GM18868 (cell line): ENCODE results near the gene SSR1.
"Not testable (repeated sequence)": the region's sequence is repeated elsewhere in the genome, so short reads cannot be mapped to it uniquely, and the experiment has no call there.

Source experiments
- ATAC-seq: cut with Tn5 transposase; IDR thresholded peaks from one replicate; pipeline ENCODE4 v1.9.1; 2021; ENCODE audit warnings: mild to moderate bottlenecking, moderate library complexity; ENCODE audit not compliant: unreplicated experiment

The SSR1 gene

GRCh38 chr6:7319406-7319805 lies 6.4 kb upstream of the SSR1 start:
- ATAC-seq = not testable (repeated sequence)

- ATAC-seq = no peak
Measured at GRCh38 chr6:7317538-7317937, 4.5 kb upstream of the SSR1 start.

DNA sequence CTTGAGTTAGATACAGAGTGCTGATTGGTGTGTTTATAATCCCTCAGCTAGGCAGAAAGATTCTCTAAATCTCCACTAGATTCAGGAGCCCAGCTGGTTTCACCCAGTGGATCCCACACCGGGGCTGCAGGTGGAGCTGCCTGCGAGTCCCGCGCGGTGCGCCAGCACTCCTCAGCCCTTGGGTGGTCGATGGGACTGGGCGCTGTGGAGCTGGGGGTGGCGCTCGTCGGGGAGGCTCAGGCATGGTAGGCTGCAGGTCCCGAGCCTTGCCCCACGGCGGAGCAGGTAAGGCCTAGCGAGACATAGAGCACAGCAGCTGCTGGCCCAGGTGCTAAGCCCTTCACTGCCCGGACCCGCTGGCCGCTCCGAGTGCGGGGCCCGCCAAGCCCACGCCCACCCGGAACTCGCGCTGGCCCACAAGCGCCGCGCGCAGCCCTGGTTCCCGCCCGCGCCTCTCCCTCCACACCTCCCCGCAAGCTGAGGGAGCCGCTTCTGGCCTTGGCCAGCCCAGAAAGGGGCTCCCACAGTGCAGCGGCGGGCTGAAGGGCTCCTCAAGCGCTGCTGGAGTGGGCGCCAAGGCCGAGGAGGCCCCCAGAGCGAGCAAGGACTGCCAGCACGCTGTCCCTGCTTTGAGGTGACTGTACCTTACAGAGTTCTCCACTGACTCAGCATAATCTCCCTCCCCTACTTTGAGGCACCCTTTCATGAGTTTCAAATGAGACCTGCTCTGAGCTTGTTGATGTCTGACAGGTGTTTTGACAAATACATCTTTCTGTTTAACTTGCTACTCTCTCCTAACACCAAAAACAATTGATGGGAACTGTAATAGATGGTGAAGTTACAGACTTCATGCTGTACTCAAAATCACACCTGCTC lies 3.9 kb upstream of the SSR1 start:
- no peak for ATAC-seq

- no peak for ATAC-seq
Measured at GRCh38 chr6:7315948-7316365, 3.0 kb upstream of the SSR1 start.

DNA sequence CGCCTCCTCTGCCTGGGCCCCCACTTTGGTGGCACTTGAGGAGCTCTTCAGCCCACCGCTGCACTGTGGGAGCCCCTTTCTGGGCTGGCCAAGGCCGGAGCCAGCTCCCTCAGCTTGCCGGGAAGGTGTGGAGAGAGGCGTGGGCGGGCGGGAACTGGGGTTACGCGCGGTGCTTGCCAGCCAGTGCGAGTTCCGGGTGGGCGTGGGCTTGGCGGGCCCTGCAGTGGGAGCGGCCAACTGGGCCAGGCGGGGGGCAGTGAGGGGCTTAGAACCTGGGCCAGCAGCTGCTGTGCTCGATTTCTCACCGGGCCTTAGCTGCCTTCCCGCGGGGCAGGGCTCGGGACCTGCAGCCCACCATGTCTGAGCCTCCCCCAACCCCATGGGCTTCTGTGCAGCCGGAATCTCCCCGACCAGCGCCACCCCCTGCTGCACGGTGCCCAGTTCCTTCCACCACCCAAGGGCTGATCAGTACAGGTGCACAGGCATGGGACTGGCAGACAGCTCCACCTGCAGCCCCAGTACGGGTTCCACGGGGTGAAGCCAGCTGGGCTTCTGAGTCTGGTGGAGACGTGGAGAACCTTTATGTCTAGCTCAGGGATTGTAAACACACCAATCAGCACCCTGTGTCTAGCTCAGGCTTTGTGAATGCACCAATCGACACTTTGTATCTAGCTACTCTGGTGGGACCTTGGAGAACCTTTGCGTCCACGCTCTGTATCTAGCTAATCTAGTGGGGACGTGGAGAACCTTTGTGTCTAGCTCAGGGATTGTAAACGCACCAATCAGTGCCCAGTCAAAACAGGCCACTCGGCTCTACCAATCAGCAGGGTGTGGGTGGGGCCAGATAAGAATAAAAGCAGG lies 2.3 kb upstream of the SSR1 start:
- ATAC-seq = not testable (repeated sequence)

GRCh38 chr6:7314414-7314813 lies 1.4 kb upstream of the SSR1 start:
- no peak for ATAC-seq

- ATAC-seq = no peak
Measured at GRCh38 chr6:7313505-7314165, 636 bp upstream of the SSR1 start.

- no peak for ATAC-seq
Measured at GRCh38 chr6:7311917-7312615, 933 bp downstream of the SSR1 start.

- no peak for ATAC-seq
Measured at GRCh38 chr6:7311176-7311575, 1.8 kb downstream of the SSR1 start.

DNA sequence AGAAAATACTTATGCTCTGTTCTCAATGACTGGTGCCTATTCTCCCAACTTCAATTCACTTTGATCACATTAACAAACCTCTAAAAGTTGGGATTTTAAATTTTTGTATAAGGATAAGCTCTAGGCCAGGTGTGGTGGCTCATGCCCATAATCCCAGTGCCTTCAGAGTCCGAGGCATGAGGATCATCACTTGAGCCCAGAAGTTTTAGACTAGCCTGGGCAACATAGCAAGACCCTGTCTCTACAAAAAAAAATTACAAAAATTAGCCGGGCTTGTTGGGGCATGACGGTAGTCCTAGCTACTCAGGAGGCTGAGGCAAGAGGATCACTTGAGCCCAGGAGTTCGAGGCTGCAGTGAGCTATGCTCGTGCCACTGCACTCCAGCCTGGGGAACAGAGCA lies 3.9 kb downstream of the SSR1 start:
- no peak for ATAC-seq

DNA sequence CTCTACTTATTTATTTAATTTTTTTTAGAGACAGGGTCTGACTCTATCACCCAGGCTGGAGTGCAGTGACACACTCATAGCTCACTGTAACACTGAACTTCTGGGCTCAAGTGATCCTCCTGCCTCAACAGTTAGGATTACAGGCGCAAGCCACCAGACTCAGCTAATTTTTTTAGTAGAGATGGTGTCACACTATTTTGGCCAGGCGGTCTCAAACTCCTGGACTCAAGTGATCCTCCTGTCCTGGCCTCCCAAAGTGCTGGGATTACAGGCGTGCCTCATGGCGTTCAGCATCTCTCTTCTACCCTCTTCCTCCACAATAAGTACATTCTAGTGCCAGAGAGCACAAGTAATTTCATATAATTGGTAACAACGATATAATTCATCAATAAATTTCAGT lies 5.5 kb downstream of the SSR1 start:
- ATAC-seq = no peak

DNA sequence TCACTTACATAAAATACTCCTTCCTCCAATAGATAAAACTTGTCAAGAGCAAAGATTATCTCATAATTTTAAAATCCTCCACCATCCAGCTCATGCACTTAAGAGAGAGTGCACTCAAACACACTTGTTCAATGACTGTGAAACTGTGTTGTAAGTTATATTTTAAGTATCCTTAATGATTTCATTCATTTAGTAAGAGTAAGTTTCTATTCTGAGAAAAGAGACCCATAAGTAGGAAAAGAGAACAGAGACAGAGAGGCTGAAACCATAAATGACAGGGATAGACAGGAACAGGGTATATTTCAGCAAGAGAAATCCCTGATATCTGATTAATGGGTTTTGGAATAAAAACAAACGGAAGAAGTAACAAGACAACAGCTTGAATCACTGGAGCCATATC lies 8.2 kb downstream of the SSR1 start:
- ATAC-seq = no peak

DNA sequence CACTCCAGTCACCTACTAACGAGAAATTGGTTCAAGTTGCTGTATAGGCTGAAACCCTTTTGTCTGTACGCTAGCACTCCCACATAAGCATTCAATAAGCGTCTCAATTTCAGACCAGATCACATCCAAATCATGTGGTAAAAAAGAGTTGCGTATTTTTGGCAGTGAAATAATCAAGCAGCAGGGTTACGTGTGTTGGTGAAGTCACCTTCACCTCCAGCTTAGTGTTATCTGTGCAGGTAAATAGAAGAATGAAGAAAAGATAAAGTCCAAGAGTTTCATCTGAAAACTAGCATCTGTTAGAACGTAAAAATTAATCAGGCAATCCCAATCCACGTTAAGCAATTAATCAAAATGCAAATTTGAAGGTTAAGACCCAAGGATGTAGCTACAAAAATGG lies 11.3 kb downstream of the SSR1 start:
- no peak for ATAC-seq

- ATAC-seq = no peak
Measured at GRCh38 chr6:7300926-7301325, 12.1 kb downstream of the SSR1 start.

GRCh38 chr6:7298113-7298512 lies 14.9 kb downstream of the SSR1 start:
- ATAC-seq = no peak

- ATAC-seq = no peak
Measured at GRCh38 chr6:7296602-7297001, 16.4 kb downstream of the SSR1 start.

DNA sequence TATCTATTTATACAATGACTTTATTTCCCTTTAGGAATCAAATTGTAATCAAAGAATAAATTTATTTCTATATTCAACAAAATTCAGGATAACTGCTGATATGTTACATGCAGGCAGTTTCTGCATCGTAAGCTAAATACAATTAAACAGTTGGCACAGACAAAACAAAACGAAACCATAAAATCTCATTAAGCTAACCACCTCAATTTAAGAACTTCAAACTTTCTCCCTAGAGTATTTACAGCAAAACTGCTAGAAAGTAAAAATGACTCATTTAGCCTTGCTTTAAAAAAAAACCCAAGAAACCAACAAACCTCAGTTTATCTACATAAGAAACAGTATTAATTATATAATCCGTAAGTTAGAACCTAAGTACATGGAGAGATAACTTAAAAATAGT lies 17.1 kb downstream of the SSR1 start:
- ATAC-seq = no peak

- no peak for ATAC-seq
Measured at GRCh38 chr6:7292596-7293255, 20.3 kb downstream of the SSR1 start.

DNA sequence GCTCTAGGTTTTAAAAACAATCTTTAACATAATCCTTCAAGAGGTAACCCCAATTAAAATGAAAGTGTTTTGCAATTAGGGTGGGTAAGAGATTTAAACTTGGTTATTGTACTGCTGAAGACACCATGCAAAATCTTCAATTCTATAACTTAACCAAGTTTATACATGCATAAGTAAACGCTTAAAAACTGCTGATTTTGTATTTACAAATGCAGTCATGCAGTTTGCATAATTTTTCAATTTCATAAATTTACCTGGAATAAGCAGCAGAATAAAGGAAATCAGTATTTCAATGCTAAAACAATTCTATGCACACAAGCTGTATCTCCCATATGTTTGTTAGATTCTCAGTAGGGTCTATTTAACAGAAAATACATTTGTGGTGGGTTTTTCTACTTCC lies 22.9 kb downstream of the SSR1 start:
- ATAC-seq = no peak

- no peak for ATAC-seq
Measured at GRCh38 chr6:7285416-7285815, 27.6 kb downstream of the SSR1 start.
